Thyroid gland (tissue), 4 donors: Measurements from ENCODE around the gene SLC49A4.

ENCODE experiments used
- CTCF ChIP-seq, 6 experiments: fragments of 200-600 bp in 3 of 6; fragments of 450-650 bp in 3 of 6; sonication (generic) in 3 of 6; IDR thresholded peaks; one replicate each; pipeline ENCODE4 v1.5.1; 2016 to 2019; ENCODE audit warnings: antibody characterized with exemption in 6 of 6, mild to moderate bottlenecking in 2 of 6, inconsistent platforms in 1 of 6, moderate library complexity in 1 of 6
- POLR2A ChIP-seq, 2 donors: fragments of 450-650 bp; IDR thresholded peaks; one replicate each; pipeline ENCODE4 v1.6.1; 2017; ENCODE audit warnings: antibody characterized with exemption in 2 of 2, mild to moderate bottlenecking in 2 of 2, moderate library complexity in 1 of 2

- TF ChIP-seq CTCF (IDR thresholded peaks at IDR 0.05) (no peak), POLR2A (IDR thresholded peaks at IDR 0.05) (no peak)
These were observed 5.1 kb upstream of the SLC49A4 start for GRCh38 chr3:122789585-122790273.
